ENCODE data around the gene TSBP1. TPM values are rescaled to one million over a fixed set of nuclear protein-coding genes. Genes with fewer than 3 reads are reported as not detected.

The TSBP1 gene
- total RNA-seq, 1 experiment from 2014 or later = not detected

DNA sequence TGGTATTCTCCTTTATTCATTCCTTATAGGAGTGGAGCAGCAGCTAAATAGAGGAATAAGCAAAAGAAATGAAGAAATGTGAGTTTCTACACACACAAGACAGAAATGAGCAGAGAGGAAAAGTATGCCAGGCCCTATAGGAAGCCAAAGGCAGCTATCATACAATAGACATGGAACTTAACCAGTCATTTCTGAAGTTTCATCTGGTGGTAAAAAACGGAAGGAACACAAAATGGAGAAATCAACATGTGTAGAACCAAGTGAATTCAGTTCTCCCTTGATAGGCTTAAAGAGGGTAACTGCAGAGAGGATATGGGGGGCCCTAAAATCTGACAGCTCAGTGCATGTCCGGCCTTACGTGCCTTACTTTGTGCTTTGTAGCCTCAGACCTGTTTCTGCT is 44.6 kb downstream of the TSBP1 start:
- Histone ChIP-seq H3K27me3 (ENCODE audit: control insufficient read depth, insufficient read depth, low read length) (no peaks in the 10 kb centered on the region), H3K4me1 (ENCODE audit: control insufficient read depth, insufficient read depth, low read length) (no peaks in the 10 kb centered on the region), H3K4me3 (ENCODE audit: low read depth in 2 of 2, low read length in 2 of 2) (no peak overlapping the region), H3K36me3 (ENCODE audit: control insufficient read depth, insufficient read depth, low read length) (no peaks in the 10 kb centered on the region), H3K9me3 (ENCODE audit: control insufficient read depth, insufficient read depth, low read depth, low read length) (no peaks in the 10 kb centered on the region), H3K27ac (ENCODE audit: low read length) (no peak overlapping the region)
- CTCF ChIA-PET = no interaction called here
- no TSS peak for BruUV-seq (replicated peaks)
- intact Hi-C loops (cut with micrococcal nuclease; ENCODE audit: unreplicated experiment) (no loop called here), in situ Hi-C loops (cut with HindIII; ENCODE audit: low pct_unique_long_range_greater_than_20kb, low sequenced_read_pairs) (no loop called here)
- ATAC-seq (no peak), DNase-seq (ENCODE audit: low read depth, low spot score) (no peak)
- POLR2A ChIA-PET = no interaction called here
- TF ChIP-seq TCF7L2 (IDR thresholded peaks at IDR 0.05; ENCODE audit: low read depth, low read length) (no peak), CTCF (IDR thresholded peaks at IDR 0.05) (no peak), POLR2AphosphoS5 (IDR thresholded peaks at IDR 0.05; ENCODE audit: low read depth, low read length) (no peak), SIN3A (IDR thresholded peaks at IDR 0.05; ENCODE audit: borderline replicate concordance, insufficient read depth, low read depth, low read length) (no peak)
- TF ChIP-seq, protein P1, sequence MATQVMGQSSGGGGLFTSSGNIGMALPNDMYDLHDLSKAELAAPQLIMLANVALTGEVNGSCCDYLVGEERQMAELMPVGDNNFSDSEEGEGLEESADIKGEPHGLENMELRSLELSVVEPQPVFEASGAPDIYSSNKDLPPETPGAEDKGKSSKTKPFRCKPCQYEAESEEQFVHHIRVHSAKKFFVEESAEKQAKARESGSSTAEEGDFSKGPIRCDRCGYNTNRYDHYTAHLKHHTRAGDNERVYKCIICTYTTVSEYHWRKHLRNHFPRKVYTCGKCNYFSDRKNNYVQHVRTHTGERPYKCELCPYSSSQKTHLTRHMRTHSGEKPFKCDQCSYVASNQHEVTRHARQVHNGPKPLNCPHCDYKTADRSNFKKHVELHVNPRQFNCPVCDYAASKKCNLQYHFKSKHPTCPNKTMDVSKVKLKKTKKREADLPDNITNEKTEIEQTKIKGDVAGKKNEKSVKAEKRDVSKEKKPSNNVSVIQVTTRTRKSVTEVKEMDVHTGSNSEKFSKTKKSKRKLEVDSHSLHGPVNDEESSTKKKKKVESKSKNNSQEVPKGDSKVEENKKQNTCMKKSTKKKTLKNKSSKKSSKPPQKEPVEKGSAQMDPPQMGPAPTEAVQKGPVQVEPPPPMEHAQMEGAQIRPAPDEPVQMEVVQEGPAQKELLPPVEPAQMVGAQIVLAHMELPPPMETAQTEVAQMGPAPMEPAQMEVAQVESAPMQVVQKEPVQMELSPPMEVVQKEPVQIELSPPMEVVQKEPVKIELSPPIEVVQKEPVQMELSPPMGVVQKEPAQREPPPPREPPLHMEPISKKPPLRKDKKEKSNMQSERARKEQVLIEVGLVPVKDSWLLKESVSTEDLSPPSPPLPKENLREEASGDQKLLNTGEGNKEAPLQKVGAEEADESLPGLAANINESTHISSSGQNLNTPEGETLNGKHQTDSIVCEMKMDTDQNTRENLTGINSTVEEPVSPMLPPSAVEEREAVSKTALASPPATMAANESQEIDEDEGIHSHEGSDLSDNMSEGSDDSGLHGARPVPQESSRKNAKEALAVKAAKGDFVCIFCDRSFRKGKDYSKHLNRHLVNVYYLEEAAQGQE (IDR thresholded peaks at IDR 0.05; ENCODE audit: insufficient read depth in 1 of 2, low read depth in 2 of 2, low read length in 1 of 2) = no peak

- DNase-seq (ENCODE audit: low read depth, low spot score) = no peak
- no TSS peak for BruUV-seq (replicated peaks)
- intact Hi-C loops (cut with micrococcal nuclease; ENCODE audit: unreplicated experiment) (no loop called here), in situ Hi-C loops (cut with HindIII; ENCODE audit: low pct_unique_long_range_greater_than_20kb, low sequenced_read_pairs) (no loop called here)
- no peaks in the 10 kb centered on the region for H3K9me3 ChIP-seq (ENCODE audit: control insufficient read depth, insufficient read depth, low read depth, low read length)
- no peaks in the 10 kb centered on the region for H3K4me1 ChIP-seq (ENCODE audit: control insufficient read depth, insufficient read depth, low read length)
- ChIA-PET CTCF (interaction anchor here (0.6 kb wide), 1 partner anchor 85 kb away, joined by 3 read pairs; no protein-coding TSS in a partner anchor), POLR2A (no interaction called here)
- TF ChIP-seq, protein P1 (IDR thresholded peaks at IDR 0.05; ENCODE audit: insufficient read depth in 1 of 2, low read depth in 2 of 2, low read length in 1 of 2) = no peak
- TF ChIP-seq POLR2AphosphoS5 (IDR thresholded peaks at IDR 0.05; ENCODE audit: low read depth, low read length) (no peak), TCF7L2 (IDR thresholded peaks at IDR 0.05; ENCODE audit: low read depth, low read length) (no peak), CTCF (IDR thresholded peaks at IDR 0.05) (no peak), SIN3A (IDR thresholded peaks at IDR 0.05; ENCODE audit: borderline replicate concordance, insufficient read depth, low read depth, low read length) (no peak)
- no peak overlapping the region for H3K4me3 ChIP-seq (ENCODE audit: low read depth in 2 of 2, low read length in 2 of 2)
- H3K36me3 ChIP-seq (ENCODE audit: control insufficient read depth, insufficient read depth, low read length) = no peaks in the 10 kb centered on the region
- H3K27me3 ChIP-seq (ENCODE audit: control insufficient read depth, insufficient read depth, low read length) = no peaks in the 10 kb centered on the region
- no peak for ATAC-seq
- no peak overlapping the region for H3K27ac ChIP-seq (ENCODE audit: low read length)
Observed at GRCh38 chr6:32318501-32318900, 53.2 kb downstream of the TSBP1 start.

Measured in Panc1 (cell line).